ENCODE results near the gene ZNF750.

The ZNF750 gene

DNA sequence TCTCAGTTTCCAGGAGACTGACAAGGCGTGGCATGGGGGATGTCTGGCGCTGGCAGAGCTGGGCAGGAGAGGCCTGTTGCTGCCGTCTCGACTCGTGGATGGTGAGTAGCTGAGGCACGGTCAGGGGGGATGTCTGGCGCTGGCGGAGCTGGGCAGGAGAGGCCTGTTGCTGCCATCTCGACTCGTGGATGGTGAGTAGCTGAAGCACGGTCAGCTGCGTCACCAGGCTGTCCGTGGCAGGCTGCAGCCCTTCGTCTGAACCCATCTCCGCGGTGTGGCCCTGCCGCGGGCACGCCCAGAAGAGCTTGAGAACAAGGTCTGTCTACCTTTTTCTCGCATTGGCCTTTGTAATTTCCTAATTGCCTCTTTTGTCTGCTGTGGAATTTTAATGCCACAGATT lies 25.0 kb downstream of the ZNF750 start:
- DNase-seq (ENCODE audit: low read depth in 3 of 3, low spot score in 1 of 3), result no peak

- DNase-seq (ENCODE audit: low read depth in 3 of 3, low spot score in 1 of 3), result no peak
Observed at GRCh38 chr17:82813299-82814051, 26.3 kb downstream of the ZNF750 start.

DNA sequence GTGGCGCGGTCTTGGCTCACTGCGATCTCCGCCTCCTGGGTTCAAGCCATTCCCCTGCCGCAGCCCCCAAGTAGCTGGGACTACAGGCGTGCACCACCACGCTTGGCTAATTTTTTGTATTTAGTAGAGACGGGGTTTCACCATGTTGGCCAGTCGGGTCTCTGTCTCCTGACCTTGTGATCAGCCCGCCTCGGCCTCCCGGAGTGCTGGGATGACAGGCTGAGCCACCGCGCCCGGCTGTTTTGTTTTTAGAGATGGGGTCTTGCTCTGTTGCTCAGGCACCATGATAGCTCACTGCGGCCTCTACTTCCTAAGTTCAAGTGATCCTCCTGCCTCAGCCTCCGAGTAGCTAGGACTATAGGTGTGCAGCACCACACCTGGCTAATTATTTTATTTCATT lies 27.2 kb downstream of the ZNF750 start:
- no peak for DNase-seq (ENCODE audit: low read depth in 3 of 3, low spot score in 1 of 3)

DNA sequence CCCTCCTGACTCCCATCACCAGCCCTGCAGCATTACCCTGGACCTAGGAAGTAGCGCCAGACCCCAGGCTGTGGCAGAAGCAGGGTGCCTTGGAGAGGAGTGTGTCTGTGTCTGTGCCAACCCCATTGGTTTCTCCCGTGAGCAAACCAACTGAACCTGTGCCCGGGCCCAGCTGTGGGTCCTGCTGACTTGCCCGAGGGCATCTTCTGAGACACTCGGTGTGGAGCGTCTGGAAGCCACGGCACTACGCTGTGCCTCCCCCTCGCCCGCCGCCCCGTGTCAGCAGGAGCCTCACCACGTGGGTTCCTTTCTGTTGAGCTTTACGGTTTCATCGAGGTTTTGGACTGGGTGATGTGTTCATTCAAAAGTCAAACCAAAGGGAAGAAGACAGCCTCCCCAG lies 27.8 kb downstream of the ZNF750 start:
- no peak for DNase-seq (ENCODE audit: low read depth in 3 of 3, low spot score in 1 of 3)

DNA sequence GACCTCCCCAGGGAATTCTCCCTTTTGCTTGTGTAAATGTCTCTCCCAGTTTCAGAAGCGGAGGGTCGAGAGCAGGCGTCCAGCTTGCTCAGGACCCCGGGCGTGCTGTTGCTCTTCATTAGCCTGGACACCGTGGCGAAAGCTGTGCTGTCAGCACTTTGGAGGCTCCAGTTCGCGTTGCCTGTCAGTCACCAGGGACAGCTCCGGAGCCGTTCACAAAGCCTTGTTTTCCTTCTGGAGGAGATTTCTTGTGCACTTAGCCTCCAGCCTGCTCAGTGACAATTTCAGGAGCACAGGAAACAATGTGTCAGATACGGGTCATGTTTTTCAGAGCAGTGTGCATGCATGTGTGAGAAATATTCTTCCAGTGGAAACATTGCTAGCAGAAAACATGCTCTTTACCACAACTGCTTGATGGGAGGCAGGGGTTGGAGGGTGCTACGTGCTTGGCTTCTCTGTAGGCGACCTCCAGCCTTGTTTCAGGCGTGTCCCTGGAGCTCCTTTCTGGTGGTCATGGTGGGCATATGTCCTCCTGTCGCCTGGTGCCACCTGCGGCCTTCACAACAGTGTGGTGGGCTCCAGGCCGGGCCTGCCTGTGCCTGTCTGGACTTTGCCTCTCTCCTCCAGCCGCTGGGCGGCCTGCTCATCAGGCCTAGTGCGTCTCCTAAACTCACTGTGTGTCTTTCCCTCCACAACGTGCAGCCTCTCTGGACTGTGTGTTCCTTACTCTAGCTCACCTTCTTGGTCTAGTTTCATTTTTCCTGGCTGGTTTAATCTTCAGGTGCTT lies 29.0 kb downstream of the ZNF750 start:
- DNase-seq (ENCODE audit: low read depth in 3 of 3, low spot score in 1 of 3), result no peak

DNA sequence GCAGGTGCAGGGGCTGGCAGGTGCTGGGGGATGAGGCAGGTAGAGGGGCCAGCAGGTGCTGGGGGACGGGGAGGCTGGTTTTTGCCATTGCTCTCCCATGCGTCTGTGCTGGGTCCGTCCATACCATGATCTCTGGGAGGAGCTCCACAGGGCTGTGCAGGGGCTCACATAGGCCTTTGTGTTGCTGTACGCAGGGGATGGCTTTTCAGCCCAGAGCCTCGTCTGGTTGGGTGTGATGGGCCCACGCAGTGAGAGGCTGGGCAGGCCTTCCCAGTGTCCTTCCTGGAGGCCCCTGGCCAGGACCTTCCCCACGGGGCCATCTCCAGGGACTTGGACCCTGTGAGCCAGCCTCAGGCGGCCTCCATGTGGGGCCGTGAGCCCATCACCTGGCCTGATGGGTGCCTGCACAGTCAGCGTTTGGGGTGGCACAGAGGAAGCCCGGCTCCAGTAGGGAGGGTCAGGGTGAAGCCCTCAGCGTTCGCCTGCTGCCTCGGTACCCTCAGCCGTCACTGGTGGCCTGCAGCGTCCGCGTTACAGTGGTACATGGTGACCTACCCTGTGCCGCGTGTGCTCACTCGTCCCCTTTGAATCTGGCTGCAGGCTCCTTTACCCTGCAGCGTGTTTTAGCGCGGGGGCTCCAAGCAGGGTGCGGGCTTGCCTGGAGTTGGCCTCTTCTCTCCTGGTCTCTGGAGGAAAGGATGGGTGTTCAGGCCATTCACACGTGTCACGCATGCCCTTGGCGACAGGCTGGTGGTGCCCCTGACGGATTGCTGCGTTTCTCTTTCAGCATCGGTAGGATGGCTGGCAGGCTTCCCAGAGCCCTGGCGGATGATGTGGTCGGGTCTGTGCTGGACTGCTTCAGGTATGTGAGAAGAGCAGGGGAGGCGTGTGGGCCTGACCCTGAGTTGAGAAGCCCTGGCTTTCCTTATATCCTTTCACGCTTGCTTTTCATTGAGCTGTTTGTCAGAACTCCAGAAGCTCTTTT lies 30.6 kb downstream of the ZNF750 start:
- no peak for DNase-seq (ENCODE audit: low read depth in 3 of 3, low spot score in 1 of 3)

DNA sequence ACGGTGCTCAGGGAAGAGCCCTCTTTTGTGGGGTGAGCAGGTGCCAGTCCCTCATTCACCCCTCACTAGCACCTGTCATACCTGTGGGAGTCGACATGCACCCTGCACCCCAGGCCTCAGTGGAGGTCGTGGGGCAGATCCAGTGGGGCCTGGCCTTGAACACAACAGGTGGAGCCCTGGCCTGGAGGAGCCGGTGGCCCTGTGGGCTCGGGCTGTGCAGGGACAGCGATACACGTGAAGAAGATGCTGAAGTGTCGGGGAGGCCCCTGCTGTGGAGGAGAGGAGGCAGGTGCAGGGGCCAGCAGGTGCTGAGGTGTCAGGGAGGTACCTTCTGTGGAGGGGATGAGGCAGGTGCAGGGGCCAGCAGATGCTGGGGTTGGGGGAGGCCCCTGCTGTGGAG lies 31.8 kb downstream of the ZNF750 start:
- no peak for DNase-seq (ENCODE audit: low read depth in 3 of 3, low spot score in 1 of 3)

DNA sequence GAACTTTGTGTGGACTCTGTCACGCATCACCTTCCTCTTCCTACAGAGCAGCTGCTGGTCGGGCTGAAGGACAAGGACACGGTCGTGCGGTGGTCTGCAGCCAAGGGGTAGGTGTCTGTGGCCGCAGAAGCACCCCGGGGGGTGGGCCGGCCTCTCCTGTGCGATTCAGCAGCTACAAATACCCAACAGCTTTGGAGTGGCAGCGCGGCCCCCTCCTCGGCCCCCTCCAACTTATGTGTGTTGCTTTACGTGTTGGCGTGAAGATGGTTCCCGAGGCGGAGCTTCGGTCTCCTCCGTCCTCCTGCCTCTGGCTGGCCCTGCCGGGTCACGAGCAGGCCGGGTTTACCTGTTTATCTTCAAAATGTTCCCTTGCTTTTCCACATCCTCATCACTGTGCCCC lies 32.3 kb downstream of the ZNF750 start:
- no peak for DNase-seq (ENCODE audit: low read depth in 3 of 3, low spot score in 1 of 3)

DNA sequence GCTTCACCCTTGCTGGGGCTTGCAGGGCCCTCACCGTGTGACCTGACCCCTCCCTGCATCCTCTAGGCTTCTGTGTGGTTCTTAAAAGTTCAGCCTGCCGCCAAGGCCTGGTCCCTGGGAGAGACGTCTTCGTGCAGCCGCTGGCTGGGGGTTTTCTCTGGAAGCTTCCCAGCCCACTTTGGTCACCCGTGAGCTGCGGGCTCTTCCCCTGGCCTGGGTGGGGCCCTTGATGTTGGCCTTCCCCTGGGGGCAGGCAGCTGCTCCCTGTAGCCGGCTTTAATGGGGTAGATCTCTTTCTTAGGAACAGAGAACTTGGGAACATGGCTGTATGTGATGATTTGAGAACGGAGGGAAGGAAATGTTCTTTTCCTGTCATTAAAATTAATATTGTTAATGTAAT lies 32.7 kb downstream of the ZNF750 start:
- no peak for DNase-seq (ENCODE audit: low read depth in 3 of 3, low spot score in 1 of 3)

- no peak for DNase-seq (ENCODE audit: low read depth in 3 of 3, low spot score in 1 of 3)
Observed at GRCh38 chr17:82806645-82807044, 33.2 kb downstream of the ZNF750 start.

GRCh38 chr17:82805823-82806222 lies 34.0 kb downstream of the ZNF750 start:
- no peak for DNase-seq (ENCODE audit: low read depth in 3 of 3, low spot score in 1 of 3)

- DNase-seq (ENCODE audit: low read depth in 3 of 3, low spot score in 1 of 3), result no peak
Observed at GRCh38 chr17:82805254-82805653, 34.6 kb downstream of the ZNF750 start.

GRCh38 chr17:82804442-82805191 lies 35.2 kb downstream of the ZNF750 start:
- no peak for DNase-seq (ENCODE audit: low read depth in 3 of 3, low spot score in 1 of 3)

DNA sequence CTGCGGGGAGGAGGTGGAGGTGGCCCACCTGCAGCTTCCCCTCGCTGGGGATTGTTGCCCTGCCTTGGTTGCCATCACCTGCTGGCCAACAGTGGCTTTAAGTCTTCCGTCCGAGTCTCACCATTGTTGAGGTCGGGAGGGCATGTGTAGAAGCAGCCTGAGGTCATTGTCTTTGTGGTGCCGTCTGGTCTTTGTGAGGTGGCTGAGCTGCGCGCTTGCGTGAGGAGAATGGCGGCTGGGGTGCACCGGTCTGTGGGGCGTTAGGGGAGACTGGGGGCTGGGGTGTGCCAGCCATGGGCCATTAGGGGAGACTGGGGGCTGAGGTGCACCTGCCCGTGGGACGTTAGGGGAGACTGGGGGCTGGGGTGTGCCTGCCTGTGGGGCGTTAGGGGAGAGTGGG lies 36.2 kb downstream of the ZNF750 start:
- no peak for DNase-seq (ENCODE audit: low read depth in 3 of 3, low spot score in 1 of 3)

- DNase-seq (ENCODE audit: low read depth in 3 of 3, low spot score in 1 of 3), result no peak
Observed at GRCh38 chr17:82803185-82803584, 36.6 kb downstream of the ZNF750 start.

DNA sequence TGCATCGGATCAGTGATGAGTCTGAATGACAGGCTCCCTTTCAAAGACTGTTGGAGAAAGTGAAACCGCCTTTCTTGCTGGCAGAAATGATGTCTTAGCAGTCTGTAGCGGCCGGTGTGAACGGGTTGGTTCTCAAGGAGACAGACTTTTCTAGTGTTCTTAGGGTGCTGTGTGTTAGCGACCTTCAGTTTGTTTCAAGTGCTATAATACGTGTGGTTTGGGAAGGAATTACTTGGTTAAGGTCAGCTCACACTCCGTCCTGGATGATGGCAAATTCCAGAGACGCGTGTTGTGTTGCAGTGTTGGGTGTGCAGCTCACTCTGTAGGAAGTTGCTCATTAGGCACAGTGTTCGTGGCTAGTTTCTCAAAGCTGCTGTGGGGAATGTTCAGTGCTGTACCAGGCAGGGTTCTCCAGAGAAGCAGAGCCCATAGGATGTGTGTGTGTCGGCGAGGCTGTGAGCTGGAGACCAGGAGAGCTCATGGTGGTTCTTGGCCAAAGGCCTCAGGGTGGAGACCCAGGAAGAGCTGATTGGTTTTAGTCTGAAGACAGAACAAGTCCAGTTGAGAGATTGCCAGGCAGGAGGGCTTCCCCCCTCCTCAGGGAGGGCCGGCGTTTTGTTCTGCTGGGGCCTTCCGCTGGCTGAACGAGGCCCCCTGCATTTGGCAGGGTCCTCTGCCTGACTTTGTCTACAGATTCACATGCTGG lies 37.6 kb downstream of the ZNF750 start:
- no peak for DNase-seq (ENCODE audit: low read depth in 3 of 3, low spot score in 1 of 3)

- no peak for DNase-seq (ENCODE audit: low read depth in 3 of 3, low spot score in 1 of 3)
Observed at GRCh38 chr17:82801377-82801970, 38.3 kb downstream of the ZNF750 start.

DNA sequence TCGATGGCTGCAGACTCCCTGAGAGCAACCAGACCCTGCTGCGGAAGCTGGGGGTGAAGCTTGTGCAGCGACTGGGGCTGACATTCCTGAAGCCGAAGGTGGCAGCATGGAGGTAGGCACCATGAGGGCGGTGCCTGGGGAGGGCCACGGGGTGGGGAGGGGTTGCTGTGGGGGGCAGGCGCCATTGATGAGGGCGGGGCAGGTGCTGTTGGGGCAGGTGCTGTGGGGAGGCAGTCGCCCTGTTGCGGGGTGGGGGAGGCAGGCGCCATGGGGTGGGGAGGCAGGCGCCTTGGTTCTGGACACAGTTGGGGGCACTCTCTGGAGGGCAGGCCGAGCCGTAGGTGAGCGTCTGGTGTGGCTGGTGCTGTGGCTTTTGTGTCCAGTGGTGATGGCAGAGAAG lies 38.9 kb downstream of the ZNF750 start:
- no peak for DNase-seq (ENCODE audit: low read depth in 3 of 3, low spot score in 1 of 3)

GRCh38 chr17:82799591-82799990 lies 40.2 kb downstream of the ZNF750 start:
- no peak for DNase-seq (ENCODE audit: low read depth in 3 of 3, low spot score in 1 of 3)

GRCh38 chr17:82798752-82799151 lies 41.1 kb downstream of the ZNF750 start:
- no peak for DNase-seq (ENCODE audit: low read depth in 3 of 3, low spot score in 1 of 3)

All from stimulated activated CD4-positive, alpha-beta T cell treated with anti-CD3 and anti-CD28 coated beads, TNF-alpha, amount 100 ng/mL, for 1 hour (primary cell).